Chondrocyte (in vitro differentiated cells): Measurements from ENCODE around the gene RALY. TPM values are rescaled to one million over a fixed set of nuclear protein-coding genes. Genes with fewer than 3 reads are reported as not detected.

Experiments
- DNase-seq: peaks from one replicate; pipeline ENCODE4 v3.0.0; 2021; ENCODE audit warnings: mixed read lengths, low spot score
- H3K27ac Mint-ChIP-seq: one replicate; pipeline ENCODE4 v1.8.0; 2021; ENCODE audit warnings: mild to moderate bottlenecking, moderate library complexity, mixed read lengths; ENCODE audit not compliant: unreplicated experiment
- H3K27me3 Mint-ChIP-seq: 2 replicates; pipeline ENCODE4 v1.8.0; 2021; ENCODE audit warnings: low read depth, mixed read lengths
- H3K36me3 Mint-ChIP-seq: 2 replicates; pipeline ENCODE4 v1.8.0; 2021; ENCODE audit warnings: low read depth, mixed read lengths
- H3K4me1 Mint-ChIP-seq: 2 replicates; pipeline ENCODE4 v1.8.0; 2021; ENCODE audit warnings: low read depth, mild to moderate bottlenecking, mixed read lengths
- H3K4me3 Mint-ChIP-seq: one replicate; pipeline ENCODE4 v1.8.0; 2021; ENCODE audit warnings: mild to moderate bottlenecking, moderate library complexity, mixed read lengths; ENCODE audit not compliant: unreplicated experiment
- H3K9me3 Mint-ChIP-seq: 2 replicates; pipeline ENCODE4 v1.8.0; 2021; ENCODE audit warnings: low read depth, mixed read lengths
- CTCF ChIP-seq: fragments of 200-600 bp; sonication (generic); IDR thresholded peaks from 2 replicates; pipeline ENCODE4 v1.5.0; 2021; ENCODE audit warnings: antibody characterized with exemption, mild to moderate bottlenecking, moderate library complexity
- total RNA-seq: library from RNA; stranded (reverse); gene quantifications from 3 replicates; pipeline ENCODE4 v1.2.1, GENCODE V29; 2021

The RALY gene
- total RNA-seq, 1 donor from 2014 or later = 169 TPM

- DNase-seq = no peak
- H3K9me3 Mint-ChIP-seq = no peaks in the 10 kb centered on the region
Observed at GRCh38 chr20:34069341-34070078, 75.8 kb downstream of the RALY start.

GRCh38 chr20:34070079-34070439, 76.3 kb downstream of the RALY start:
- TF ChIP-seq CTCF = peak; percentile 60
- Mint-ChIP-seq H3K27ac (peak overlapping the region; percentile 29), H3K4me1 (peaks cover 30% of the 10 kb centered on the region), H3K4me3 (no peak overlapping the region), H3K9me3 (no peaks in the 10 kb centered on the region), H3K27me3 (no peaks in the 10 kb centered on the region), H3K36me3 (peaks cover 6% of the 10 kb centered on the region)
- DNase-seq = no peak

More at GRCh38 chr20:34069341-34070078, 75.8 kb downstream of the RALY start:
- no peak overlapping the region for H3K4me3 Mint-ChIP-seq
- peak; percentile 92 for TF ChIP-seq CTCF
- H3K36me3 Mint-ChIP-seq = peaks cover 6% of the 10 kb centered on the region
- H3K27me3 Mint-ChIP-seq = no peaks in the 10 kb centered on the region
- H3K27ac Mint-ChIP-seq = peak overlapping the region; percentile 29
- H3K4me1 Mint-ChIP-seq = peaks cover 35% of the 10 kb centered on the region

DNA sequence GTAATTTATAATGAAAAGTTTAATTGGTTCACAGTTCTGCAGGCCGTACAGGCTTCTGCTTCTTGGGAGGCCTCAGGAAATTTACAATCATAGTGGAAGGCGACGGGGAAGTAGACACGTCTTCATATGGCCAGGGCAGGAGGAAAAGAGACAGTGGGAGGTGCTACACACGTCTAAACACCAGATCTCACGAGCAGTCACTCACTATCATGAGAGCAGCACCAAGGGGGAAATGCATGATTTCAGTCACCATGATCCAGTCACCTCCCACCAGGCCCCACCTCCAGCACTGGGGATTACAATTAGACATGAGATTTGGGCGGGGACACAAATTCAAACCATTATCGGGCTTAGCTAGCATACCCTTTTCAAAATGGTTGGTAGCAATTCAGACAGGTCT, 77.1 kb downstream of the RALY start:
- H3K36me3 Mint-ChIP-seq = peaks cover 7% of the 10 kb centered on the region
- no peak for DNase-seq
- H3K9me3 Mint-ChIP-seq = no peaks in the 10 kb centered on the region
- H3K4me3 Mint-ChIP-seq = no peak overlapping the region
- TF ChIP-seq CTCF = no peak
- peaks cover 24% of the 10 kb centered on the region for H3K4me1 Mint-ChIP-seq
- no peak overlapping the region for H3K27ac Mint-ChIP-seq
- no peaks in the 10 kb centered on the region for H3K27me3 Mint-ChIP-seq

- Mint-ChIP-seq H3K27ac (no peak overlapping the region), H3K4me3 (no peak overlapping the region), H3K36me3 (peaks cover 15% of the 10 kb centered on the region), H3K4me1 (peaks cover 18% of the 10 kb centered on the region), H3K27me3 (no peaks in the 10 kb centered on the region), H3K9me3 (no peaks in the 10 kb centered on the region)
- no peak for DNase-seq
- TF ChIP-seq CTCF = no peak
Observed at GRCh38 chr20:34072076-34072475, 78.4 kb downstream of the RALY start.

- H3K4me3 Mint-ChIP-seq = no peak overlapping the region
Observed at GRCh38 chr20:34072778-34073177, 79.1 kb downstream of the RALY start.

More at GRCh38 chr20:34072778-34073177, 79.1 kb downstream of the RALY start:
- peaks cover 17% of the 10 kb centered on the region for H3K4me1 Mint-ChIP-seq
- no peak overlapping the region for H3K27ac Mint-ChIP-seq
- no peaks in the 10 kb centered on the region for H3K27me3 Mint-ChIP-seq
- no peak for DNase-seq
- no peak for TF ChIP-seq CTCF
- no peaks in the 10 kb centered on the region for H3K9me3 Mint-ChIP-seq
- peaks cover 16% of the 10 kb centered on the region for H3K36me3 Mint-ChIP-seq
